Measurements from ENCODE around the gene PSMC5. TPM values are rescaled to one million over a fixed set of nuclear protein-coding genes. Genes with fewer than 3 reads are reported as not detected.

Gene PSMC5
- total and polyA plus RNA-seq, 2 donors (not counting 3 experiments of a cell fraction or from before 2014, with no cell fraction given), result 179 to 236 TPM

GRCh38 chr17:63836811-63837210 lies 9.6 kb downstream of the PSMC5 start:
- no peaks in the 10 kb centered on the region for H3K9me3 ChIP-seq (replicated peaks; ENCODE audit: control insufficient read depth, insufficient read depth, low read length)
- H3K4me2 ChIP-seq (ENCODE audit: insufficient read depth, low read length), result no peak overlapping the region
- no peaks in the 10 kb centered on the region for H3K9me1 ChIP-seq (replicated peaks; ENCODE audit: control insufficient read depth, extremely low read depth, insufficient read depth, low read length)
- H3K27ac ChIP-seq (ENCODE audit: insufficient read depth, low read depth, low read length), result no peak overlapping the region
- no peak overlapping the region for H3K9ac ChIP-seq (replicated peaks; ENCODE audit: extremely low read depth, insufficient read depth, low read length)
- intact Hi-C loops (cut with micrococcal nuclease) (no loop called here), dilution Hi-C loops (cut with MboI; ENCODE audit: extremely low pct_ligation_motif_present, low sequenced_read_pairs) (no loop called here)
- TF ChIP-seq POLR2A (IDR thresholded peaks at IDR 0.05; ENCODE audit: low read depth, low read length), result no peak
- no peak for TF ChIP-seq GATA2 (IDR thresholded peaks at IDR 0.05; ENCODE audit: insufficient read depth, insufficient read length, low read depth, low read length)
- TF ChIP-seq JUN (IDR thresholded peaks at IDR 0.05; ENCODE audit: borderline replicate concordance, insufficient read depth, insufficient read length, low read depth), result no peak
- TF ChIP-seq EZH2 (IDR thresholded peaks at IDR 0.05; ENCODE audit: borderline replicate concordance, low read depth, low read length, severe bottlenecking), result no peak
- no peak for TF ChIP-seq POLR2AphosphoS5 (IDR thresholded peaks at IDR 0.05; ENCODE audit: insufficient read depth, low read depth, low read length)
- TF ChIP-seq MAX (IDR thresholded peaks at IDR 0.05; ENCODE audit: insufficient read depth, insufficient read length), result no peak
- no peak for TF ChIP-seq MYC (IDR thresholded peaks at IDR 0.05; ENCODE audit: low read depth, low read length)
- no peak for TF ChIP-seq FOS (IDR thresholded peaks at IDR 0.05; ENCODE audit: borderline replicate concordance, insufficient read depth, low read length)
- TF ChIP-seq, protein P1, sequence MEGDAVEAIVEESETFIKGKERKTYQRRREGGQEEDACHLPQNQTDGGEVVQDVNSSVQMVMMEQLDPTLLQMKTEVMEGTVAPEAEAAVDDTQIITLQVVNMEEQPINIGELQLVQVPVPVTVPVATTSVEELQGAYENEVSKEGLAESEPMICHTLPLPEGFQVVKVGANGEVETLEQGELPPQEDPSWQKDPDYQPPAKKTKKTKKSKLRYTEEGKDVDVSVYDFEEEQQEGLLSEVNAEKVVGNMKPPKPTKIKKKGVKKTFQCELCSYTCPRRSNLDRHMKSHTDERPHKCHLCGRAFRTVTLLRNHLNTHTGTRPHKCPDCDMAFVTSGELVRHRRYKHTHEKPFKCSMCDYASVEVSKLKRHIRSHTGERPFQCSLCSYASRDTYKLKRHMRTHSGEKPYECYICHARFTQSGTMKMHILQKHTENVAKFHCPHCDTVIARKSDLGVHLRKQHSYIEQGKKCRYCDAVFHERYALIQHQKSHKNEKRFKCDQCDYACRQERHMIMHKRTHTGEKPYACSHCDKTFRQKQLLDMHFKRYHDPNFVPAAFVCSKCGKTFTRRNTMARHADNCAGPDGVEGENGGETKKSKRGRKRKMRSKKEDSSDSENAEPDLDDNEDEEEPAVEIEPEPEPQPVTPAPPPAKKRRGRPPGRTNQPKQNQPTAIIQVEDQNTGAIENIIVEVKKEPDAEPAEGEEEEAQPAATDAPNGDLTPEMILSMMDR (IDR thresholded peaks at IDR 0.05; ENCODE audit: extremely low read depth in 1 of 2, insufficient read depth in 1 of 2, low read depth in 1 of 2, low read length in 2 of 2), result no peak
- no peak for FAIRE-seq
- ChIA-PET POLR2A (no interaction called here), CTCF (interaction anchor here (1.5 kb wide), 1 partner anchor 12 kb away, joined by 5 read pairs; no protein-coding TSS in a partner anchor)
- peaks cover 39% of the 10 kb centered on the region for H3K79me2 ChIP-seq (ENCODE audit: control insufficient read depth, insufficient read depth, low read length)
- no peaks in the 10 kb centered on the region for H3K27me3 ChIP-seq (ENCODE audit: control insufficient read depth in 2 of 2, insufficient read depth in 2 of 2, low read length in 2 of 2)
- DNase-seq (ENCODE audit: low read depth, low spot score), result no peak
- H3K4me1 ChIP-seq (ENCODE audit: control insufficient read depth, extremely low read depth, insufficient read depth, low read length), result peaks cover 16% of the 10 kb centered on the region
- H3K36me3 ChIP-seq (ENCODE audit: control insufficient read depth in 2 of 2, extremely low read depth in 1 of 2, insufficient read depth in 2 of 2, low read length in 2 of 2), result peaks cover 10 to 29% of the 10 kb centered on the region in 2 experiments
- H3K4me3 ChIP-seq (replicated peaks in 1 of 3; ENCODE audit: insufficient read depth in 1 of 3, low read depth in 1 of 3, low read length in 3 of 3), result no peak overlapping the region
- H4K20me1 ChIP-seq (replicated peaks; ENCODE audit: control insufficient read depth, extremely low read depth, insufficient read depth, low read length), result no peaks in the 10 kb centered on the region
- H2AFZ ChIP-seq (ENCODE audit: low read depth, low read length), result no peak overlapping the region
- no TSS peak for BruUV-seq (replicated peaks)
